ENCODE measurements around the gene SYT11.
A peak's percentile ranks its signal among the peaks of the same experiment; 100 is the strongest.
"Not testable (repeated sequence)": the region's sequence is repeated elsewhere in the genome, so short reads cannot be mapped to it uniquely, and the experiment has no call there.

SYT11 gene

GRCh38 chr1:155833665-155834295 lies 25.6 kb upstream of the SYT11 start:
- no peaks in the 10 kb centered on the region for H4K20me1 ChIP-seq (ENCODE audit: insufficient read depth, low read length)
- H3K4me2 ChIP-seq (ENCODE audit: low read length), result no peak overlapping the region
- no peak overlapping the region for H3K9ac ChIP-seq (ENCODE audit: low read length)
- no peak overlapping the region for H2AFZ ChIP-seq (ENCODE audit: low read length)
- no peaks in the 10 kb centered on the region for H3K9me2 ChIP-seq (ENCODE audit: low read depth, low read length)
- no peak overlapping the region for H3K4me3 ChIP-seq (ENCODE audit: low read depth, low read length, poor library complexity, severe bottlenecking)
- peaks cover 19% of the 10 kb centered on the region for H3K4me1 ChIP-seq (ENCODE audit: insufficient read depth, low read length, severe bottlenecking)
- H3F3A ChIP-seq (ENCODE audit: insufficient read depth, low read length), result no peaks in the 10 kb centered on the region
- no peaks in the 10 kb centered on the region for H3K9me3 ChIP-seq (ENCODE audit: low read length)
- H3K27me3 ChIP-seq (ENCODE audit: insufficient read depth, low read length), result no peaks in the 10 kb centered on the region
- no peak for TF ChIP-seq EZH2 (IDR thresholded peaks at IDR 0.05; ENCODE audit: borderline replicate concordance, low read length)
- no peak for TF ChIP-seq CTCF (IDR thresholded peaks at IDR 0.05; ENCODE audit: low read length)
- peaks cover 15% of the 10 kb centered on the region; the same call in 1 of the 2 replicates for H3K36me3 ChIP-seq (ENCODE audit: insufficient read depth, low read length)
- H3K79me2 ChIP-seq (ENCODE audit: insufficient read depth, low read length), result peaks cover under 1% of the 10 kb centered on the region
- H3K27ac ChIP-seq (ENCODE audit: low read depth, low read length, poor library complexity, severe bottlenecking), result peak overlapping the region; percentile 71

GRCh38 chr1:155834296-155834926 lies 25.0 kb upstream of the SYT11 start:
- TF ChIP-seq CTCF (IDR thresholded peaks at IDR 0.05; ENCODE audit: low read length) (no peak), EZH2 (IDR thresholded peaks at IDR 0.05; ENCODE audit: borderline replicate concordance, low read length) (no peak)
- Histone ChIP-seq H3K4me3 (ENCODE audit: low read depth, low read length, poor library complexity, severe bottlenecking) (no peak overlapping the region), H4K20me1 (ENCODE audit: insufficient read depth, low read length) (no peaks in the 10 kb centered on the region), H3K9me3 (ENCODE audit: low read length) (no peaks in the 10 kb centered on the region), H3K9ac (ENCODE audit: low read length) (no peak overlapping the region), H3K79me2 (ENCODE audit: insufficient read depth, low read length) (peaks cover 6% of the 10 kb centered on the region), H3K4me2 (ENCODE audit: low read length) (no peak overlapping the region), H3K9me2 (ENCODE audit: low read depth, low read length) (no peaks in the 10 kb centered on the region), H3F3A (ENCODE audit: insufficient read depth, low read length) (no peaks in the 10 kb centered on the region), H3K27me3 (ENCODE audit: insufficient read depth, low read length) (no peaks in the 10 kb centered on the region), H3K36me3 (ENCODE audit: insufficient read depth, low read length) (peaks cover 15% of the 10 kb centered on the region; the same call in 1 of the 2 replicates), H3K4me1 (ENCODE audit: insufficient read depth, low read length, severe bottlenecking) (peaks cover 26% of the 10 kb centered on the region), H2AFZ (ENCODE audit: low read length) (no peak overlapping the region), H3K27ac (ENCODE audit: low read depth, low read length, poor library complexity, severe bottlenecking) (peak overlapping the region; percentile 71)

GRCh38 chr1:155834927-155835399 lies 24.4 kb upstream of the SYT11 start:
- not testable (repeated sequence) for H3F3A ChIP-seq (ENCODE audit: insufficient read depth, low read length); H3K27me3 ChIP-seq (ENCODE audit: insufficient read depth, low read length); H3K4me3 ChIP-seq (ENCODE audit: low read depth, low read length, poor library complexity, severe bottlenecking); H3K9me2 ChIP-seq (ENCODE audit: low read depth, low read length); H4K20me1 ChIP-seq (ENCODE audit: insufficient read depth, low read length); H3K9ac ChIP-seq (ENCODE audit: low read length); H3K9me3 ChIP-seq (ENCODE audit: low read length); H2AFZ ChIP-seq (ENCODE audit: low read length); H3K4me2 ChIP-seq (ENCODE audit: low read length); H3K27ac ChIP-seq (ENCODE audit: low read depth, low read length, poor library complexity, severe bottlenecking)
- peaks cover 11% of the 10 kb centered on the region for H3K79me2 ChIP-seq (ENCODE audit: insufficient read depth, low read length)
- H3K4me1 ChIP-seq (ENCODE audit: insufficient read depth, low read length, severe bottlenecking), result peaks cover 31% of the 10 kb centered on the region
- H3K36me3 ChIP-seq (ENCODE audit: insufficient read depth, low read length), result peaks cover 18% of the 10 kb centered on the region; the same call in 1 of the 2 replicates
